ENCODE data around the gene FCRL3.

FCRL3 gene

GRCh38 chr1:157734321-157734720 is 33.8 kb upstream of the FCRL3 start:
- Histone ChIP-seq H3K9ac (ENCODE audit: low read length) (peak overlapping the region; percentile 31), H3K27me3 (ENCODE audit: low read length) (no peaks in the 10 kb centered on the region), H3K9me2 (replicated peaks; ENCODE audit: insufficient read depth, low read length) (no peaks in the 10 kb centered on the region), H3K27ac (ENCODE audit: low read depth, low read length) (peak overlapping the region; percentile 86), H2AFZ (ENCODE audit: low read depth, low read length, severe bottlenecking) (no peak overlapping the region), H4K20me1 (ENCODE audit: low read depth, low read length) (no peaks in the 10 kb centered on the region), H3K4me2 (ENCODE audit: low read depth, low read length, poor library complexity, severe bottlenecking) (peak overlapping the region; percentile 57), H3K36me3 (ENCODE audit: low read length) (no peaks in the 10 kb centered on the region), H3K79me2 (ENCODE audit: insufficient read depth, low read length) (no peaks in the 10 kb centered on the region), H3K9me3 (ENCODE audit: insufficient read depth, low read length) (no peaks in the 10 kb centered on the region), H3F3A (ENCODE audit: insufficient read depth) (peaks cover 75% of the 10 kb centered on the region), H3K4me3 (ENCODE audit: insufficient read depth, low read length, poor library complexity, severe bottlenecking) (no peak overlapping the region)
- TF ChIP-seq CTCF (IDR thresholded peaks at IDR 0.05; ENCODE audit: insufficient read depth, low read length, poor library complexity, severe bottlenecking) (no peak), EZH2phosphoT487 (conservative IDR thresholded peaks at IDR 0.05; ENCODE audit: low read length) (no peak)

GRCh38 chr1:157732755-157733154 is 32.2 kb upstream of the FCRL3 start:
- Histone ChIP-seq H3K9me3 (ENCODE audit: insufficient read depth, low read length) (no peaks in the 10 kb centered on the region), H3F3A (ENCODE audit: insufficient read depth) (peaks cover 69% of the 10 kb centered on the region), H3K9ac (ENCODE audit: low read length) (peak overlapping the region; percentile 31), H3K79me2 (ENCODE audit: insufficient read depth, low read length) (no peaks in the 10 kb centered on the region), H3K27ac (ENCODE audit: low read depth, low read length) (peak overlapping the region; percentile 86), H3K4me3 (ENCODE audit: insufficient read depth, low read length, poor library complexity, severe bottlenecking) (no peak overlapping the region), H4K20me1 (ENCODE audit: low read depth, low read length) (no peaks in the 10 kb centered on the region), H3K4me2 (ENCODE audit: low read depth, low read length, poor library complexity, severe bottlenecking) (peak overlapping the region; percentile 57), H3K27me3 (ENCODE audit: low read length) (no peaks in the 10 kb centered on the region), H3K9me2 (replicated peaks; ENCODE audit: insufficient read depth, low read length) (no peaks in the 10 kb centered on the region), H2AFZ (ENCODE audit: low read depth, low read length, severe bottlenecking) (peak overlapping the region; percentile 61), H3K36me3 (ENCODE audit: low read length) (no peaks in the 10 kb centered on the region)
- TF ChIP-seq EZH2phosphoT487 (conservative IDR thresholded peaks at IDR 0.05; ENCODE audit: low read length): no peak
- no peak for TF ChIP-seq CTCF (IDR thresholded peaks at IDR 0.05; ENCODE audit: insufficient read depth, low read length, poor library complexity, severe bottlenecking)

- TF ChIP-seq EZH2phosphoT487 (conservative IDR thresholded peaks at IDR 0.05; ENCODE audit: low read length) (no peak), CTCF (IDR thresholded peaks at IDR 0.05; ENCODE audit: insufficient read depth, low read length, poor library complexity, severe bottlenecking) (no peak)
- H3K27me3 ChIP-seq (ENCODE audit: low read length): no peaks in the 10 kb centered on the region
These were observed 24.6 kb upstream of the FCRL3 start for GRCh38 chr1:157725221-157725577.

More at GRCh38 chr1:157725221-157725577, 24.6 kb upstream of the FCRL3 start:
- no peaks in the 10 kb centered on the region for H4K20me1 ChIP-seq (ENCODE audit: low read depth, low read length)
- H3K27ac ChIP-seq (ENCODE audit: low read depth, low read length): peak overlapping the region; percentile 94
- peak overlapping the region; percentile 86 for H3K4me2 ChIP-seq (ENCODE audit: low read depth, low read length, poor library complexity, severe bottlenecking)
- no peaks in the 10 kb centered on the region for H3K79me2 ChIP-seq (ENCODE audit: insufficient read depth, low read length)
- H2AFZ ChIP-seq (ENCODE audit: low read depth, low read length, severe bottlenecking): no peak overlapping the region
- peaks cover 26% of the 10 kb centered on the region for H3K9me3 ChIP-seq (ENCODE audit: insufficient read depth, low read length)
- H3K9ac ChIP-seq (ENCODE audit: low read length): peak overlapping the region; percentile 67
- no peaks in the 10 kb centered on the region for H3K9me2 ChIP-seq (replicated peaks; ENCODE audit: insufficient read depth, low read length)
- peaks cover 54% of the 10 kb centered on the region for H3F3A ChIP-seq (ENCODE audit: insufficient read depth)
- H3K36me3 ChIP-seq (ENCODE audit: low read length): peaks cover 15% of the 10 kb centered on the region; the same call in 1 of the 2 replicates
- no peak overlapping the region for H3K4me3 ChIP-seq (ENCODE audit: insufficient read depth, low read length, poor library complexity, severe bottlenecking)

All from SU-DHL-6 (cell line).